C4-2B (cell line): ENCODE measurements around the gene ASXL1.

ENCODE experiments used
- ZFX ChIP-seq: fragments of 450-650 bp; IDR thresholded peaks from 2 replicates; pipeline ENCODE4 v1.6.1; 2017
- TF ChIP-seq, protein P1 (sequence below): fragments of 450-650 bp; conservative IDR thresholded peaks from 2 replicates; pipeline ENCODE4 v1.5.1; 2017; ENCODE audit warnings: mild to moderate bottlenecking

DNA sequence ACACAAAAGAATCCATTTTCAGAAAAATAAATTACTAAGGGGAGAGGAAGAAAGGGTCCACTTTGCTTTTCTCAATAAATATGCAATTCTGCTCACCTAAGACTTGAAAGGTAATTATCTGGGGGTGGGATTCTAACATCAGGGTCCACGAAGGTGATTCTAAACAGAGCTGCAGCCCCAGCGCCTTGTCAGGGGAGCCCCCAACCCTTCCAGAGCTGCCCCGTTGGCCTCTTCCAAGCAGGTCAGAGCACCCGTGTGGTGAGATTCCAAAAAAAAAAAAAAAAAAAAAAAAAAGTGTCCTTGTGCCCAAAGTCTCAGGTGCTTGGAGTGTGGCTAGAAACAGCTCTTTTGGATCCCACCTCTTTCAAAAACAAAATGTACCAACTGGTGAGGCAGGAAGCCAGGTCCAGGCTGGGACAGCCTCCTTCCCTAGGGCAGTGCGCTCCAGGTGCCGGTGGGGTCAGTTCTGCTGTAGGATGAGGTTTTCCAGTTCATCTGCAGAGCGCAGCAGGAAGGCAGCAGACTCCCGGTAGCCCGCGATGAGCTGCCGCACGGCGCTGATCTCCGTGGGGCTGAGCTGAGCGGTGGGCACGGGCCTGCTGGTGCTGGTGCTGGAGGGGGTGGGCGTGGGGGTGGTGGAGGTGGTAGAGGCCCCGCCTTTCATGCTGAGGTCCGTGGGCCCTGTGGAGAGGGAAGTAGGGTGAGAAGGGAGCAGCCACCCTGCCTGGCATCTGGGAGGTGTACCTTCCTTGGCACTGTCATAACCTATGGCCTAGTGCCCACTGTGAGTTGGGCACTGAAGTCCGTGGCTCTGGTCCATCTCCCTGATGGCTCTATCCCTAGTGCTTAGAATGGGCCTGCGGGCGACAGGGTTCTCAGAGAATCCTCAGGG is 89.3 kb downstream of the ASXL1 start:
- TF ChIP-seq, protein P1, sequence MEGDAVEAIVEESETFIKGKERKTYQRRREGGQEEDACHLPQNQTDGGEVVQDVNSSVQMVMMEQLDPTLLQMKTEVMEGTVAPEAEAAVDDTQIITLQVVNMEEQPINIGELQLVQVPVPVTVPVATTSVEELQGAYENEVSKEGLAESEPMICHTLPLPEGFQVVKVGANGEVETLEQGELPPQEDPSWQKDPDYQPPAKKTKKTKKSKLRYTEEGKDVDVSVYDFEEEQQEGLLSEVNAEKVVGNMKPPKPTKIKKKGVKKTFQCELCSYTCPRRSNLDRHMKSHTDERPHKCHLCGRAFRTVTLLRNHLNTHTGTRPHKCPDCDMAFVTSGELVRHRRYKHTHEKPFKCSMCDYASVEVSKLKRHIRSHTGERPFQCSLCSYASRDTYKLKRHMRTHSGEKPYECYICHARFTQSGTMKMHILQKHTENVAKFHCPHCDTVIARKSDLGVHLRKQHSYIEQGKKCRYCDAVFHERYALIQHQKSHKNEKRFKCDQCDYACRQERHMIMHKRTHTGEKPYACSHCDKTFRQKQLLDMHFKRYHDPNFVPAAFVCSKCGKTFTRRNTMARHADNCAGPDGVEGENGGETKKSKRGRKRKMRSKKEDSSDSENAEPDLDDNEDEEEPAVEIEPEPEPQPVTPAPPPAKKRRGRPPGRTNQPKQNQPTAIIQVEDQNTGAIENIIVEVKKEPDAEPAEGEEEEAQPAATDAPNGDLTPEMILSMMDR: no peak
- TF ChIP-seq ZFX: no peak
